ENCODE results near the gene OR2T33. TPM values are rescaled to one million over a fixed set of nuclear protein-coding genes. Genes with fewer than 3 reads are reported as not detected.

Gene OR2T33
- total RNA-seq, 2 experiments from 2014 or later = not detected

DNA sequence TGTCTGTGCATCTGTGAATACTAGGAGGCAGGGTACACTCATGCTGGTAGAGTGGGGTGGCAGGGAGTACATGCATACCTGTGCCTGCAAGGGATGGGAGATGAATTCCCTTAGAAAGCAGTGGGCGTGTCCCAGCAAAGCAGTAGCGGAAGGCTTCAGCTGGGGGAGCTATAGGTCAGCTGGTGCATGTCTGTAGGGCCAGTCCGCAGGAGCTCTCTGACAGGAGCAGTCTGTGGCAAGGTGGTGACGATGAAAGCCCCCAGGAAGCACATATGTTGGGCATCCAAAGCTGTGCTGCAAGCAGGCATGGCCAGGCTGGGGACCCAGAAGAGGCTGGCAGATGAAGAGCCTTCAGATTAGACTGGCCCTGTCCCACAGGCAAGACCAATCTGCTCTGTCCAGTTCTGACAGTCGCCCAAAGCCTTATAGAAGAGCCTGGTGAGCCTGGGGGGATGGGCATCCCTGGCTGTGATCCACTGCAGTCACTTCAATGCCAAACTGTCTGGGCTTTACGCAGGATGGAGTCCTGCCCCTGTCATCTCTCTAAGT, 48.3 kb downstream of the OR2T33 start:
- no peaks in the 10 kb centered on the region for H3K27me3 Mint-ChIP-seq
- no peaks in the 10 kb centered on the region for H3K36me3 Mint-ChIP-seq (ENCODE audit: low read depth)
- ChIA-PET CTCF (no interaction called here), POLR2A (no interaction called here)
- no peak overlapping the region for H3K27ac Mint-ChIP-seq
- DNase-seq = no peak
- no peaks in the 10 kb centered on the region for H3K9me3 Mint-ChIP-seq
- no peak overlapping the region for H3K4me3 Mint-ChIP-seq
- H3K4me1 Mint-ChIP-seq = no peaks in the 10 kb centered on the region

DNA sequence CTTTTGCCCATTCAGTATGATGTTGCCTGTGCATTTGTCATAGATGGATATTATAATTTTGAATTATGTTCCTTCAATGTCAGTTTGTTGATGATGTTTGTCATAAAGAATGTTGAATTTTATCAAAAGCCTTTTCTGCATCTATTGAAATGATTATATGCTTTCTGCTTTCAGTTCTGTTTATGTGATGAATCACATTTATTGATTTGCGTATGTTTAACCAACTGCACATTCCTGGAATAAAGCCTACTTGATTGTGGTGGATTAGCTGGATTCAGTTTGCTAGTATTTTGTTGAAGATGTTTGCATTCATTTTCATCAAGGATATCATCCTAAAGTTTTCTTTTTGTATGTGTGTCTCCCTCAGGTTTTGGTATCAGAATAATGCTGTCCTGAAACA, 52.2 kb downstream of the OR2T33 start:
- H3K36me3 Mint-ChIP-seq (ENCODE audit: low read depth) = no peaks in the 10 kb centered on the region
- CTCF ChIA-PET = no interaction called here
- no peaks in the 10 kb centered on the region for H3K27me3 Mint-ChIP-seq
- no peak overlapping the region for H3K4me3 Mint-ChIP-seq
- no peaks in the 10 kb centered on the region for H3K9me3 Mint-ChIP-seq
- no peak for DNase-seq
- H3K4me1 Mint-ChIP-seq = no peaks in the 10 kb centered on the region
- no peak overlapping the region for H3K27ac Mint-ChIP-seq
- POLR2A ChIA-PET = no interaction called here

Other genes with a start within 250 kb of the OR2T33 start
- under 1 TPM; 0.12 to 0.19 TPM for gene OR2L2, start 247.9 kb downstream of the OR2T33 start, total RNA-seq
- not detected for gene OR2L3, start 231.1 kb downstream of the OR2T33 start, total RNA-seq
- gene OR2L13, start 182.8 kb downstream of the OR2T33 start, total RNA-seq = not detected
- not detected for gene OR2M5, start 132.8 kb downstream of the OR2T33 start, total RNA-seq
- not detected for gene OR2M2, start 103.2 kb downstream of the OR2T33 start, total RNA-seq
- gene OR2M3, start 80.7 kb downstream of the OR2T33 start, total RNA-seq = not detected
- not detected for gene OR2M4, start 46.6 kb downstream of the OR2T33 start, total RNA-seq
- not detected for gene OR2T12, start 25.4 kb upstream of the OR2T33 start, total RNA-seq
- gene OR2M7, start 46.6 kb upstream of the OR2T33 start, total RNA-seq = not detected
- gene OR14C36, start 70.8 kb upstream of the OR2T33 start, total RNA-seq = not detected
- not detected for gene OR2T4, start 83.7 kb upstream of the OR2T33 start, total RNA-seq
- gene OR2T6, start 97.8 kb upstream of the OR2T33 start, total RNA-seq = not detected
- not detected for gene OR2T1, start 125.1 kb upstream of the OR2T33 start, total RNA-seq
- gene OR2T2, start 167.7 kb upstream of the OR2T33 start, total RNA-seq = not detected
- gene OR2T3, start 195.4 kb upstream of the OR2T33 start, total RNA-seq = not detected
- not detected for gene OR2T5, start 210.6 kb upstream of the OR2T33 start, total RNA-seq
- not detected for gene OR2G6, start 230.1 kb upstream of the OR2T33 start, total RNA-seq